Stimulated activated CD8-positive, alpha-beta memory T cell treated with anti-CD3 and anti-CD28 coated beads, Interleukin-4, amount 100 ng/mL, for 24 hours (primary cell): Measurements from ENCODE around the gene COL4A3.

ENCODE experiments used
- DNase-seq: peaks from one replicate; pipeline ENCODE4 v3.0.0-alpha.2; 2020; ENCODE audit warnings: low read depth

The COL4A3 gene

DNA sequence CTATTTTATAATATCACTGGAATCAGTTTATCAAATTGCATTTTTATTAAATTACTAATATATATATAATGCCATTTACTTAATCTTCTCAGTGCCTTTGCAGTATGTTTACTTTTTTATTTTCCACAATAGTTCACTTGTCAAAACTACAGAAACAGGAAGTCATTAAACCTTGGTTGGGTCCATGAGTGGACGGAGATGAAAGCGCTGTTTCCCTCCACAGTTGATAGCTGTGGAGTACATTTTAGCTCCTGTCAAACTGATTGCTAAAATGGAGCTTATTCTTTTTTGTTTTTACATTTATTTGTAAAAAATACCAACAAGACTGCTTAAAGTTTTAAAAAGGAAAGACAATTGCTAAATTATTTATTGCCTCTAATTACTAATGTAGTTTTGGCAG is 179.8 kb downstream of the COL4A3 start:
- no peak for DNase-seq

DNA sequence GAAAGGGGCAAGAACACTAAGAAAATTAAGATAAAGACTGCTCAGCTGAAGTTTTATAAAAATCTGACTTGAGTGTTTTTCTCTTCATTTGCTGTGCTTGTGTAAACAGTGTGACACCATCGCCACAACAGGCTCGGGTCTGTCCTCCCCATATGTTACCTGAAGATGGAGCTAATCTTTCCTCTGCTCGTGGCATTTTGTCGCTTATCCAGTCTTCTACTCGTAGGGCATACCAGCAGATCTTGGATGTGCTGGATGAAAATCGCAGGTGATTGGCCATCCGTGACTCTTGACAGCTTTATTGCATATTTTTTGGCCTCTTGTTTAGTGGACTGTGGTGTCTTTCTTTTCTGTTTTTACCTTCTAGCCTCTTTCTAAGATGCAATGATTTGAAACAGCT is 182.7 kb downstream of the COL4A3 start:
- DNase-seq = no peak

DNA sequence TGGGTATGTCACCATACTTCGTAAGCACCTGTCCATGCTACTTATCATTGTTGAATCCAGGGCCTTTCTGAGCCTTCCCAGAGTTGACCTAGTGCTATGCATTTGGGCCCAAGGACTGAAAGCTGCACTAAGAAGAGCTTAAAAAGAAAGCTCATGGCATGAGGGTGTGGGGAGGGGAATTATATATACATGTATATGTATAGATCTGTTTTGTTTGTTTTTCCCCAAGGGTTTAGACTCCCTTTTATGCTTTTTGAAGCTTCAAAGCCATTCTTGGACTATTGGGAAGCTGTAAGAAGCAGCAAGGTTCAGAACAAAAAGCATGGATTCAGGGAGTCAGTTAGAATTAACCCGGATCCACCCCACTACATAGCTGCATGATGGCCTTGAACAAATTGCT is 183.9 kb downstream of the COL4A3 start:
- DNase-seq = no peak

DNA sequence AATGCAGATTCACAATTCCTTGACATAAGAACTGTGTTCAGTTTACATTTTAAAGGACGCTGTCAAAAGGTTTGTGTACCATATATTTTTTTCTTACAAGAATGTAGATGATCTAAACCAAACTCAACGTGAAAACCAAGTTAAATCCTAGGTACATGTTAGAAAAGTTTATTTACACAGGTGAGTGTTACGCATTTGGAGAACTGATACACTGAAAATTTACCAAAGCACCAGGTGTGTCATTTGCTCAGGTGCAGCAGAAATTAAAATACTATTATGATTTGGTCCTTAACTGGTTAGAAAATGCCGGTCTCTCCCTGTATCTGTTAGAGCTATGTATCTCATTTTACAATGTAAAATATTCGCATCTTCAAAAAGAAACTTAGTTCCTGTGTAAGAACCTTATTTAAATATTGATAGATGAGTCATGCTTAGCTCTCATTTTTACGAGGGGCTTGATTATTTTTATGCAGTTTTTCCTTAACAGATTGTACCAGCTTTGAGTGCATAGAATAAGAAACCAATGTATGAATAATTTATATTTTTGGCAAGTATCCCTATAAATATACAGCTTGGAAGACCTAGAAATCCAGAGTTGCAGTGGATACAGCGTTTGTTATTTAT is 185.7 kb downstream of the COL4A3 start:
- DNase-seq = no peak

DNA sequence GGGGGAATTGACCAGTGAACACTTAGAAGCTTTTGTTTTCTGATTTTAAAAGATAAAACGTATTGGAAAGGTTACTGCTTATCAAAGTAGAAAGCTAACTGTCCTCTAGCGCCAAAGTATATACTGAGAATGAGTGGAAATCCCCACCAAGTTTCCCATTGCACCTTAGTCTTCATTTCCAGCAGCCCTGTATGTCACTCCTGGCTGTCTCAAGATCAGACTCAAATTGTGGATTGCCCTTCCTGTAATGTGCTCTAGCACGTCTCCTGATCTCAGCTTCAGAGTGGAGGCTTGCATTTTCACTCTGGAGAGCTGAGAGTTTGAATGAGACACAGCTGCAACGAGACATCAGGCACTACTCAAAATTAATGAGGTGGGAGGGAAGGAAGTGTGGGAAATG is 187.2 kb downstream of the COL4A3 start:
- no peak for DNase-seq

DNA sequence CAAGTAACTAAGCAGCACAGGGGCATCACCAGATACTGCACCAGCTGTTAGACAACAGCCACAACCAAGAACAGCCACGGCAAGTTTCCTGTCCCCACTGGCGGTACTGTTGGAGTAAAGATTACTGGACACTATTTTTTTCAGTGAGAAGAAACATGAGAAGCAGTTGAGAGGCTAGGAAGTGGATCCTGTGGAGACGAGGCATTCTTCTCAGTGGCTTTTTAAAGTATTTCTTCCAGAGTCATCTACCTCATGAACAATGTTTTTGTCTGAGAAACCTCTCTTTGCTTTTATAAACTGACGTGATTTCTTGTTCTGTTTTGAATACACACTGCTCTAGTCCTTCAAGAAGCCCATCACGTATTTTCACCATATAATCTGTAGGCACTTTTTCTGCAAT is 195.9 kb downstream of the COL4A3 start:
- no peak for DNase-seq

DNA sequence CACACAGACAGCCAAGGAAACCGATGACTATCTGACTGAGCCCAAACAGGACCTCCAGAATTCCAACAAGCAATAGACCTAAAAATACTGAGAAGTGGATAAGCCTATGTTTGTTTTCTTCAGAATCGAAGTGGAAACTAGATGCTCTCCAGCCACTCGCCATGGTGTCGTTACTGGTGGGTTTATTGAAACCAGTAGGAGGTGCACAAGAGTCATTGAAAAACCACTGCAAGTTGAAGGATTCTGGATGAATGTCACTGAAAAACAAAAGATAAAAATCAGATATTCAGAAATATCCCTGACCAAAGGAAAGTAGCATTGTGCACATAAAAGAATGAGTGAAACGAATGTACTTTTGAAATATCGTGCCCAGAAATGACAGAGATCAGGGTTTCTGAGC is 199.3 kb downstream of the COL4A3 start:
- no peak for DNase-seq
